ENCODE data around the gene TIMM10.

- TF ChIP-seq EP300 (IDR thresholded peaks at IDR 0.05) (no peak), CTCF (IDR thresholded peaks at IDR 0.05) (no peak), POLR2A (IDR thresholded peaks at IDR 0.05) (no peak)
These were observed 46.3 kb downstream of the TIMM10 start for GRCh38 chr11:57484141-57484710.

Data from tibial nerve (tissue), 4 donors.